GM19043 (cell line): ENCODE results near the gene PRUNE1.

ENCODE experiments used
- ATAC-seq: cut with Tn5 transposase; IDR thresholded peaks from one replicate; pipeline ENCODE4 v1.9.1; 2021; ENCODE audit warnings: low read depth; ENCODE audit not compliant: unreplicated experiment

The PRUNE1 gene

DNA sequence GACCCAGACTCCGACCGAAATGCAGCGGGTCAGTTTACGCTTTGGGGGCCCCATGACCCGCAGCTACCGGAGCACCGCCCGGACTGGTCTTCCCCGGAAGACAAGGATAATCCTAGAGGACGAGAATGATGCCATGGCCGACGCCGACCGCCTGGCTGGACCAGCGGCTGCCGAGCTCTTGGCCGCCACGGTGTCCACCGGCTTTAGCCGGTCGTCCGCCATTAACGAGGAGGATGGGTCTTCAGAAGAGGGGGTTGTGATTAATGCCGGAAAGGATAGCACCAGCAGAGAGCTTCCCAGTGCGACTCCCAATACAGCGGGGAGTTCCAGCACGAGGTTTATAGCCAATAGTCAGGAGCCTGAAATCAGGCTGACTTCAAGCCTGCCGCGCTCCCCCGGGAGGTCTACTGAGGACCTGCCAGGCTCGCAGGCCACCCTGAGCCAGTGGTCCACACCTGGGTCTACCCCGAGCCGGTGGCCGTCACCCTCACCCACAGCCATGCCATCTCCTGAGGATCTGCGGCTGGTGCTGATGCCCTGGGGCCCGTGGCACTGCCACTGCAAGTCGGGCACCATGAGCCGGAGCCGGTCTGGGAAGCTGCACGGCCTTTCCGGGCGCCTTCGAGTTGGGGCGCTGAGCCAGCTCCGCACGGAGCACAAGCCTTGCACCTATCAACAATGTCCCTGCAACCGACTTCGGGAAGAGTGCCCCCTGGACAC is 39.8 kb downstream of the PRUNE1 start:
- peak; percentile 57 for ATAC-seq

DNA sequence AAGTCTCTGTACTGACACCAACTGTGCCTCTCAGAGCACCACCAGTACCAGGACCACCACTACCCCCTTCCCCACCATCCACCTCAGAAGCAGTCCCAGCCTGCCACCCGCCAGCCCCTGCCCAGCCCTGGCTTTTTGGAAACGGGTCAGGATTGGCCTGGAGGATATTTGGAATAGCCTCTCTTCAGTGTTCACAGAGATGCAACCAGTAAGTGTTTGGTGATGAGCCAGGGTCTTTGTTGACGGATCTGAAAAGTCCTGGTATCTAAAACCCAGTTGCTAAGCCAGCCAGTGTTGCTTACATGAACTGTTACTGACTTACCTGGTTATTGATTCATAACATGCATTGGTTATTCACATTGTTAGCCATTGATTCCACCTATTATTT is 40.4 kb downstream of the PRUNE1 start:
- no peak for ATAC-seq

DNA sequence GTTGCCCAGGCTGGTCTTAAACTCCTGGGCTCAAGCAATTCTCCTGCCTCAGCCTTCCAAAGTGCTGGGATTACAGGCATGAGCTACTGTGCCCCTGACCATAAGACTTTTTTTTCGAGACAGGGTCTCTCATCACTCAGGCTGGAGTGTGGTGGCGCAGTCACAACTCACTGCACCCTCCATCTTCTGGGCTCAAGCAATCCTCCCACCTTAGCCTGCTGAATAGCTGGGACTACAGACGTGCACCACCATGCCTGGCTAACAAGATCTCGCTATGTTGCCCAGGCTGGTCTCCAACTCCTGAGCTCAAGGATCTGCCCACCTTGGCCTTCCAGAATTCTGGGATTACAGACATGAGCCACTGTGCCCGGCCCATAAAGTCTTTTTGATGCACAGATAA is 41.2 kb downstream of the PRUNE1 start:
- no peak for ATAC-seq

GRCh38 chr1:151050051-151050688 is 41.9 kb downstream of the PRUNE1 start:
- no peak for ATAC-seq

DNA sequence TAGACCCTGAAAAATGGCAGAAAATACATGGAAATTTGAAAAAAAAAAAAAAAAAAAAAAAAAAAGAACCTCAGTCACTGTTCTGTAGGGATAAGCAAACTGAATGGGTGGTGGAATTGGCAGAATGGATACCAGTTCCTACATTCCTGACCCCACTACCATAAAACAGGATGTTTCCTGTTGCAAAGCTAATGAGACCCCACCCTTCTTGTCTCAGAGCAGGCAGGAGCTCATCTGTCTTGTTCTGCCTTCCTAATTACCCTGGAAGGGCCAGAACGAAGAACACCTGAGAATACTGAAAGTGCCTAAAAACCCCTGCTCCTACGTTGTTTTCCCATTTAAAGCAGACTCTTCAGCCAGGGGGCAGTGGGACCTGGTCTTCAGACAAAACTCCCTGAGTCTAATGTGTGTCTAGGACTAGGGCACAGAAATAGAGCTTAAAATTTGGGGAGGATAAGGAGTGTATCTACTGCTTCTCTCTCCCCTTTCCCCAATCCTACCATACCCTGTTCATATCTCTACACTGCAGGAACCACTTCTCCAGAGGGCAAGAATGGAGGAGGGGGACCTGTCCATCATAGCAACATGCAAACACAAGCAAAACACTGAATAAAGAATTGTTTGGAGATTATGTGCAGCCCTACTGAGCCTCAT is 43.2 kb downstream of the PRUNE1 start:
- no peak for ATAC-seq

GRCh38 chr1:151054971-151055547 is 46.8 kb downstream of the PRUNE1 start:
- no peak for ATAC-seq

GRCh38 chr1:151055581-151055980 is 47.3 kb downstream of the PRUNE1 start:
- no peak for ATAC-seq

GRCh38 chr1:151056149-151056548 is 47.9 kb downstream of the PRUNE1 start:
- ATAC-seq = no peak

DNA sequence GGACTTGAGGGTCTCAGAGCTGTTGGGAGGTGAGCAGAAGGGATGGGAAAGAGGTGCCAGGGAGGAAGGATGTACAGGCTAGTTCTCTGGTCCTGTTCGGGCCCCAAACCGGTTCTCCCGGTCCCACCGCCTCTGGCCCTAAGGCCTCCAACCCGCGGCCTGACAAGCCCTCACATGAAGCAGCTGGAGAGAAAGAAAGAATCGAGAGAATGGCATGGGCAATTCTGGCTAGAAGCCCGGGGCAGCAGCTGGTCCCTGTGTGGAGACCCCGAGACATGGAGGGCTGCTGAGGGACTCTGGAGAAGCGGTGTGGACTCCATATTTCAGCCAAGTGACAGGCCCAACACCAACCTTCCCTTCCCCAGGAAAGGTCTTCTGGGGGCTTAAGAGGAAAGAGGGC is 50.4 kb downstream of the PRUNE1 start:
- ATAC-seq = no peak

DNA sequence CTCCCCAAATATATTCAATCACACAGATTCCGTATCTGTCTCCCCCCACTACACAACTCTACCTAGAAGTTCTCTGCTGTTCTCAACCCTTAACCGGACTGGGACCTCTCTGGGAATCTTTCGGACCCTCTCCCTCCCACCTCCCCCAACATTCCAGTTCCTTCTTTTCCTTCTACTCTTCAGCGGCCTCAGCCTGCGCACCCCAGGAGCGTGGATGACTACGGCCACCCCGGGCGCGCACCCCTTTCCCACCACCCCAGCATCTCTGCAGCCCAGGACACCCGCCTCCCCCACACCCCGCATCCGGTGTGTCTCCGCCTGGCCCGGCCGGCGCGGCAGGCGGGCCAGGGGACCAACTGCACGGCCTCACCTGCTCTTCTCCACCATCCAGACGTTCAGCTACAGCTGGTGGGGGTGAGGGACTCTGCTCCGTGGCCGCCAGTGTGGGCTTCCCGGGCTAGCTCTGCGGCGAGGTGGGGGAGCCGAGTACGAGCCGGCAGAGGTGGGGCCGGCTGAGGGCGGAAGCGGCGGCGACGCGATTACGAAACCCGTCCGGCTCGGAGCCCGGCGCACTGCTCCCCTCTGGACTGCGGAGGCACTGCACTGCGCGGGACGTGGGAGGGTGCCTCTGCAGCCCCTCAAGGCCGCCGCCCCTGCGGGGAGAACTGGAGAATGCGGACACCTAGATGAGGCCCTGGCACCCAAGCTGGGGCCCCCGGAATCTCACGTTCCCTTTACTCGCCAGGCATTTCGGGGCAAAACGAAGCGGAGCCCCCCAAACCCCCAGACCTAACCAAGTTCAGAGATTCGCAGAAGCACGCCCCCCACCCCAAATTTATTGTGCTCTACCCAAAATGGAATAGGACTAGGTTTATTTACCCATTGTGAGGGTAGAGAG is 51.1 kb downstream of the PRUNE1 start, which contains the start of gene CDC42SE1:
Gene CDC42SE1, minus strand, starts transcription at position 514 of the 898 bp plus-strand sequence. CDS start 3,892 bp downstream, outside the sequence.
- ATAC-seq = peak; percentile 83

- ATAC-seq = no peak
These were observed 51.9 kb downstream of the PRUNE1 start, which contains the start of gene MLLT11 for GRCh38 chr1:151060007-151060656. Gene MLLT11, plus strand, starts transcription at chr1:151060397. Its CDS starts 6,828 bp downstream, at chr1:151067225.

DNA sequence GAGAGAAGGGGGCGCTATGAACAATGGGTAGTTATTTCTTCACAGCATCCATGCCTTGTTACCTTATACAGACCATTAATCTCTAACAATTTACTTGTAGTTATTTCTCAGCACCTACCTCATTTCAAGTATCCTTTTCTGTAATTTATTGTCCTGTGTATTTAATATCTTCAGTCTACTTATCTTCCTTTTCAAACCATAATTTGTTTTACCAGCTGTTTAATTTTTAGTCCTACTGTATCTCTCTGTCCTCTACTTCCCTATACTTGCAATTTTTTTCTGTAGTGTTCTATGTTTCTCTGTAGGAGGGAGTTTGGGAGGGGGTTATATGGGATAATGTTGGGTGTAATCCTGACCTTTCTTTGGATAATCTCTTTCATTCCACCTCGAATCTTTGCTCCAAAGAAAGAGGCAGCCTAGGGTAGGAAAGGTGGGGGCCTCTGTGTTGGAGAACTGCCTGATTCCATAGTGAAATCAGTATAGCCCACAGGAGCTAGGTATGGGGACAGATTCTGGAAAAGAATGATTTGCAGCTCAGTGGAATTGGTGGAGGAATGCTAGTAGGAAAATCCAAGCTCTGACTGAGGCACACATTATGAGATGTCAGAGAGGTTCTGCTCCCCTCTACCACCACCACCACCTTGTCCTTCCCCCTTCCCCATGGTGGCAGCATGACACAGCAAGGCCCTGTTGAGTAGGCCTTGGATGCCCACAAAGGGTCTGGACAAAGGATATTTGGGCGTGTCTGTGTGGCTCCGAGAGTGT is 52.6 kb downstream of the PRUNE1 start:
- no peak for ATAC-seq

- no peak for ATAC-seq
These were observed 53.5 kb downstream of the PRUNE1 start for GRCh38 chr1:151061704-151062103.

DNA sequence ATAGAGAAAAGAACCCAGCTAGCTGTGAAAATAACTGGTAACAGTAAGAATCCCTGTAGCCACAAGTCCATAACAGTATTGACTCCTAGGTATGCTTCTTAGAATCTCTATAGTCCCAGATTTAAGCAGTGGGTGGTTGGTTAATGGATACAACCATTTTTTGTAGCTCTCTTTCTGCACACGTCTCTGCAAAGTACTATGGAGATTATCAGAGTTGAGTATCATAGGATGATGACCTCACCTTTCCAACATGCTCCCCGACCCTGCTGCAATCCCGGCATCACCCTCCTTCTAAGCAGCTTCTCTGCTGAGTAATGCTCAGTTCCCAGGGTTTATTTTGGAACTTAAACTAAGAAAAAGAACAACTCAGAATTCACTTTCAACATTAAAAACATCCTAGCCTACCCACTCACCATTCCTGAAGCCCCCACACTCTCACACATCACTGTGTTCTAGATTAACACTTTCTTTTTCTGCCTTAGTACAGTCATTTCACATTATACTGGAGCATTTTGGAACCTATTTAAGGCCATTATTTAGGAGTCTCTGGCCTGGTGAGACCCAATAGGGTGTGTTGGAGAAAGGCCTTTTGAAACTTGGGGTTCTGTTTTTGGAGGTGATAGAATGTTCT is 54.6 kb downstream of the PRUNE1 start:
- ATAC-seq = no peak

GRCh38 chr1:151065089-151065645 is 56.9 kb downstream of the PRUNE1 start:
- ATAC-seq = no peak

GRCh38 chr1:151067185-151067584 is 58.9 kb downstream of the PRUNE1 start:
- no peak for ATAC-seq

GRCh38 chr1:151069103-151069486 is 60.8 kb downstream of the PRUNE1 start:
- no peak for ATAC-seq
